ENCODE data around the gene HLA-B. TPM values are rescaled to one million over a fixed set of nuclear protein-coding genes. Genes with fewer than 3 reads are reported as not detected.
"Not testable (repeated sequence)": the region's sequence is repeated elsewhere in the genome, so short reads cannot be mapped to it uniquely, and the experiment has no call there.

HLA-B gene
- total and polyA plus RNA-seq, 8 donors, result 134 to 1,907 (median 633) TPM

DNA sequence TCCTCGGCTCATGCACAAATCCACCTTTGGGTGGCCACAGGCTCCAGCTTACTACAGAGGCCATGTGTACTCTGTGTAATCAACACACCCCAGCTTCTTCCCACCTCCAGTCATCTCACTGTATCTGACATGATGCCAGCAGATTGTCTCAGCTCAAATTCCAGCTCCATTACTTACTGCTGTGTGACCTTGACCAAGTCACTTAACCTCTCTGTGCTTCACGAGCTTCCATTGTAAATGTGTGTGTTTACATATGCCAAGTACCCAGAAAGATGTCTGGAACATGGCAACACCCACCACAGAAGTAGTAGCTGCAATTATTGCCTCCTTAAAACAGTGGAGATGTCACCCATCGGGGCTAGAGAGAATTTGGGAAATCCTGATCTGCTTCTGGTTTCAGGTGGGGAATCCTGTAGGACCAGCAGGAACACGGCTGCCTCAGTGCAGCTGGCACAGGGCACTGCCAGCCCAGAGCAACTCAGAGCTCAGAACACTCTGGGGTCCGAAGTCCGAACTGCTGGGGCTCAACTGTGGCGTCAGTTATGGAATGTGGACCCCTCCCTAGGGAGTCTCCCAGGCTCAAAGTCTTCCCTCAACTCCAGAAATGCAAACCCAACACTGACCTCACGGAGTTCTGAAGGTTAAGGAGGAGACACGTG is 21.2 kb upstream of the HLA-B start:
- WGBS, 5 donors, result 29 to 48% (median 36%) methylated on average over 7 to 9 of the region's 9 CpGs
- peaks cover 0 to 35% (median 11%) of the 10 kb centered on the region in 3 donors for H3K27me3 ChIP-seq
- no peaks in the 10 kb centered on the region for H3K4me1 ChIP-seq
- TF ChIP-seq, protein P1, sequence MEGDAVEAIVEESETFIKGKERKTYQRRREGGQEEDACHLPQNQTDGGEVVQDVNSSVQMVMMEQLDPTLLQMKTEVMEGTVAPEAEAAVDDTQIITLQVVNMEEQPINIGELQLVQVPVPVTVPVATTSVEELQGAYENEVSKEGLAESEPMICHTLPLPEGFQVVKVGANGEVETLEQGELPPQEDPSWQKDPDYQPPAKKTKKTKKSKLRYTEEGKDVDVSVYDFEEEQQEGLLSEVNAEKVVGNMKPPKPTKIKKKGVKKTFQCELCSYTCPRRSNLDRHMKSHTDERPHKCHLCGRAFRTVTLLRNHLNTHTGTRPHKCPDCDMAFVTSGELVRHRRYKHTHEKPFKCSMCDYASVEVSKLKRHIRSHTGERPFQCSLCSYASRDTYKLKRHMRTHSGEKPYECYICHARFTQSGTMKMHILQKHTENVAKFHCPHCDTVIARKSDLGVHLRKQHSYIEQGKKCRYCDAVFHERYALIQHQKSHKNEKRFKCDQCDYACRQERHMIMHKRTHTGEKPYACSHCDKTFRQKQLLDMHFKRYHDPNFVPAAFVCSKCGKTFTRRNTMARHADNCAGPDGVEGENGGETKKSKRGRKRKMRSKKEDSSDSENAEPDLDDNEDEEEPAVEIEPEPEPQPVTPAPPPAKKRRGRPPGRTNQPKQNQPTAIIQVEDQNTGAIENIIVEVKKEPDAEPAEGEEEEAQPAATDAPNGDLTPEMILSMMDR (IDR thresholded peaks at IDR 0.05), result no peak
- TF ChIP-seq EP300 (IDR thresholded peaks at IDR 0.05) (no peak), POLR2A (IDR thresholded peaks at IDR 0.05) (no peak), POLR2AphosphoS5 (IDR thresholded peaks at IDR 0.05) (no peak)
- intact Hi-C loops (cut with DNase I; ENCODE audit: low total_unique reads), result no loop called here
- H3K36me3 ChIP-seq, result no peaks in the 10 kb centered on the region
- no peaks in the 10 kb centered on the region for H3K9me3 ChIP-seq
- no peak for DNase-seq
- no peak overlapping the region for H3K4me3 ChIP-seq
- H3K27ac ChIP-seq, result no peak overlapping the region

DNA sequence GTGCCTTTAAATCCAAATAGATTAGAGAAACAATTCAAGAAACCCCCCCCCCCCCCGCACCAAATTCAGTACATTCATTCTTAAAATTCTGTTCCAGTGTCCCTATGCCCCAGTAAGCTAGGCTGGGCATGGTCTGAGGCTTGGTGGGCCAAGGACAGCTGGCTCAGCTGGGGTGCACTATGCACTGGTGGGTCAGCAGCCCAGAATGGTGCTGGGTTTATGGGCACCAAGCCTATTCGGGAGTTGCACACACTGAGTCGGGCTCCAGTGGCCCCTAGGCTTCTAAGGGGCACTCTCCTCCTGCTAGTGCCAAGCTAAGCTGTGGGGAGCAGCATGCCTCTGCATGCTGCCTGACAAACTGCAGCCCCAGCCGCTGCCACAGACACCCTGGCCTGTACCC is 20.1 kb upstream of the HLA-B start:
- Histone ChIP-seq H3K4me3 (no peak overlapping the region), H3K27ac (no peak overlapping the region), H3K27me3 (peaks cover 0 to 35% (median 11%) of the 10 kb centered on the region in 3 donors), H3K36me3 (no peaks in the 10 kb centered on the region), H3K9me3 (peaks cover 0 to 3% (median 2%) of the 10 kb centered on the region in 4 donors), H3K4me1 (no peaks in the 10 kb centered on the region)
- 42 to 65% (median 46%) methylated on average over 2 to 4 of the region's 4 CpGs; no CpG with 5 or more reads in 1 of the 5 donors for WGBS, 5 donors
- TF ChIP-seq, protein P1 (IDR thresholded peaks at IDR 0.05), result no peak
- no peak for TF ChIP-seq POLR2A (IDR thresholded peaks at IDR 0.05)
- TF ChIP-seq POLR2AphosphoS5 (IDR thresholded peaks at IDR 0.05), result no peak
- no peak for TF ChIP-seq EP300 (IDR thresholded peaks at IDR 0.05)
- no peak for DNase-seq
- intact Hi-C loops (cut with DNase I; ENCODE audit: low total_unique reads), result no loop called here

DNA sequence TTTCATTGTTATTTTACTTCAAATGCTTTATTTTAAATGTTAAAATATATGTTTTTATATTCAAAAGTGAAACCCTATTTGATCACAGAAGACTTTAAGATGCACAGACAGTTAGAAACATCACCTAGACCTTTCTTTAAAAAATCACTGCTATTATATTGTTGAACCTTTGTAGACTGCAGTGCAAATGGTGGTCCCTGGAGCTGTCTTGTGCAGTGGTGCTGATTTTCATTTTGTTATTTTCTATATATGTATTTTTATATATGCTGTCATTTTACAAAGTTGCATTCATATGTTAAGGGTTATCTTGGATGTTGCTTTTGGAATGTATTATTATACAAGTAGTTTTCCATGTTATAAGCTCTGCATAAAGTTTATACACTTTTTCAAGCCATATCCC is 18.7 kb upstream of the HLA-B start:
- Histone ChIP-seq H3K9me3 (peaks cover 0 to 6% (median 5%) of the 10 kb centered on the region in 4 donors), H3K4me1 (no peaks in the 10 kb centered on the region), H3K4me3 (no peak overlapping the region), H3K27ac (no peak overlapping the region), H3K36me3 (no peaks in the 10 kb centered on the region), H3K27me3 (peaks cover 0 to 35% (median 11%) of the 10 kb centered on the region in 3 donors)
- intact Hi-C loops (cut with DNase I; ENCODE audit: low total_unique reads), result no loop called here
- no peak for DNase-seq
- TF ChIP-seq, protein P1 (IDR thresholded peaks at IDR 0.05), result no peak
- TF ChIP-seq POLR2A (IDR thresholded peaks at IDR 0.05) (no peak), EP300 (IDR thresholded peaks at IDR 0.05) (no peak), POLR2AphosphoS5 (IDR thresholded peaks at IDR 0.05) (no peak)

DNA sequence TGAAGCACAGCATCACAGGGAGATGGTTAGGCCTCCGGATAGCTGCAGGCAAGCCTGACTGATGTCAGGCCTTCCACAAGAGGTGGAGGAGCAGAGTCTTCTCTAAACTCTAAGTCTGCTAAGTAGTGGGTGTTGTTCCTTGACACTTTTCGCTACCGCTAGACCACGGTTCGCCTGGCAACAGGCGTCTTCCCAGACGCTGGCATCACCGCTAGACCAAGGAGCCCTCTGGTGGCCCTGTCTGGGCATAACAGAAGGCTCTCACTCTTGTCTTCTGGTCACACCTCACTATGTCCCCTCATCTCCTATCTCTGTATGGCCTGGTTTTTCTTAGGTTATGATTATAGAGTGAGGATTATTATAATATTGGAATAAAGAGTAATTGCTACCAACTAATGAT is 17.1 kb upstream of the HLA-B start:
- H3K27ac ChIP-seq; H3K4me3 ChIP-seq; H3K9me3 ChIP-seq; intact Hi-C loops (cut with DNase I; ENCODE audit: low total_unique reads); DNase-seq; H3K4me1 ChIP-seq; H3K36me3 ChIP-seq: not testable (repeated sequence)
- peaks cover 0 to 26% (median 11%) of the 10 kb centered on the region in 3 donors for H3K27me3 ChIP-seq
- 21 to 100% (median 31%) methylated on average over 1 to 8 of the region's 8 CpGs; no CpG with 5 or more reads in 2 of the 5 donors for WGBS, 5 donors

DNA sequence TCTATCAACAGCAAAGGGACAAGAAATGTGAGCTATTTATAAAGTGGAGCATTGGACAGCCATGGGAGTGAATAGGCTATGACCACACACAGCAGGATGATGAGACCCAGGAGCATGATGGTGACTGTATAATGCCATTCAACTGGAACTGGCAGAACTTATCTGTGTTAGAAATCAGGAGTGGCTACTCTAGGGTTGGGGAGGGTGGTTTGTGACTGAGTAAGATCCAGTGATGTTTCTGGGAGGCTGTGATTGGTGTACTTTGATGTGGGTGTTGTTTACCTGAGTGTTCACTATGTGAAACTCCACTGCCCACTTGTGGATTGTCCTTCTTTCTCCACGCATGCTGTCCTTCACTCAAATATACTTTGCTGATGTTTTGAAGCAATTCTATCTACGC is 11.5 kb upstream of the HLA-B start:
- Histone ChIP-seq H3K27ac (no peak overlapping the region), H3K4me3 (no peak overlapping the region), H3K27me3 (peaks cover 0 to 29% (median 0%) of the 10 kb centered on the region in 3 donors), H3K4me1 (peaks cover 0 to 9% (median 9%) of the 10 kb centered on the region in 4 donors), H3K36me3 (no peaks in the 10 kb centered on the region), H3K9me3 (peaks cover 0 to 6% (median 5%) of the 10 kb centered on the region in 4 donors)
- TF ChIP-seq EP300 (IDR thresholded peaks at IDR 0.05) (no peak), POLR2AphosphoS5 (IDR thresholded peaks at IDR 0.05) (no peak), POLR2A (IDR thresholded peaks at IDR 0.05) (no peak)
- TF ChIP-seq, protein P1 (IDR thresholded peaks at IDR 0.05), result no peak
- intact Hi-C loops (cut with DNase I; ENCODE audit: low total_unique reads), result loop anchor here (5.0 kb wide), 2 partner anchors 171 to 231 kb away; partner anchors contain the start of gene PSORS1C2
- DNase-seq, result no peak
- 62 to 90% (median 70%) methylated on average over 2 of the region's 2 CpGs for WGBS, 5 donors

All from stomach (tissue), 9 donors.